NT2/D1 (cell line): ENCODE data around the gene MTCH1.

ENCODE experiments used
- SUZ12 ChIP-seq: IDR thresholded peaks from 2 replicates; pipeline ENCODE4 v1.6.1; 2011; ENCODE audit not compliant: insufficient read length, insufficient read depth; ENCODE audit errors: extremely low read depth
- YY1 ChIP-seq: IDR thresholded peaks from 2 replicates; pipeline ENCODE4 v1.6.1; 2011; ENCODE audit not compliant: insufficient read length, insufficient read depth
- ZNF274 ChIP-seq: IDR thresholded peaks from 2 replicates; pipeline ENCODE4 v1.6.1; 2011; ENCODE audit warnings: mild to moderate bottlenecking, low read depth, low read length

GRCh38 chr6:36936824-36937223, 49.2 kb downstream of the MTCH1 start:
- TF ChIP-seq YY1 (no peak), ZNF274 (no peak), SUZ12 (no peak)
